Measurements from ENCODE around the gene SERPIND1. TPM values are rescaled to one million over a fixed set of nuclear protein-coding genes. Genes with fewer than 3 reads are reported as not detected.
A peak's percentile ranks its signal among the peaks of the same experiment; 100 is the strongest.

SERPIND1 gene
- total and polyA plus RNA-seq, 7 donors, result 0.03 to 0.12 (median 0.07) TPM; not detected in 4

DNA sequence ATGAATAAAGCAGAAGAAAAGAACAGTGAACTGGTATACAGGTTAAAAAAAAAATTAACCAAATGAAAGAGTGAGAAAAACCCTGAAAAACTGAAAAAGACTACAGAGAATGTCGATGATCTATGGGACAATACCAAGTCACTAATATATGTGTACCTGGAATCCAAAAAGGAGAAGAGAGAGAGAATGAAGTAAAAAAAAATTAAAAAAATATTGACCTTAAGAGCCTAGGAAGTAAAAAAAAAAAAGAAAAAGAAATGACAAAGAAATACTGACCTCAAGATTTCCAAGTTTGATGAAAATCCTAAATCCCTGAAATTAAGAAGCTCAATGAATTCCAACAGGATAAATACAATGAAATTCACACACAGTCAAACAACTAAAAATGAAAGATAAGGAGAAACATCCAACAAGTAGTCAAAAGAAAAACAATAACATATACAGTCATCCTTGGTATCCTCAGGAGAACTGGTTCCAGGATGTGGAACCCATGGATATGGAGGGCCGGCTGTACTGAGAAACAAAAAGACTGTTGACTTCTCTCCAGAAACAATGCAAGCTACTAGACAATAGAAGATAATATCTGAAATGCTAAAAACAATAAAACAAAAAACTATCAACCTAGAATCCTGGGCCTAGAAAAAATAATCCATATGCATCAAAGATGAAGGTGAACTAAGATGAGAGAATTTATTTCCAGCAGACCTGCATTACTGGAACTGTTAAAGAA is 33.5 kb upstream of the SERPIND1 start:
- Histone ChIP-seq H3K4me3 (no peak overlapping the region), H3K27ac (no peak overlapping the region), H3K4me1 (no peaks in the 10 kb centered on the region), H3K36me3 (ENCODE audit: insufficient read depth in 1 of 2, low read depth in 1 of 2) (peaks cover 3 to 53% of the 10 kb centered on the region in 2 donors), H3K27me3 (ENCODE audit: insufficient read depth in 3 of 3, low read length in 2 of 3) (no peaks in the 10 kb centered on the region), H3K9me3 (no peaks in the 10 kb centered on the region)
- intact Hi-C loops (cut with DNase I), result no loop called here
- ATAC-seq (no peak), DNase-seq (no peak)
- TF ChIP-seq, protein P1, sequence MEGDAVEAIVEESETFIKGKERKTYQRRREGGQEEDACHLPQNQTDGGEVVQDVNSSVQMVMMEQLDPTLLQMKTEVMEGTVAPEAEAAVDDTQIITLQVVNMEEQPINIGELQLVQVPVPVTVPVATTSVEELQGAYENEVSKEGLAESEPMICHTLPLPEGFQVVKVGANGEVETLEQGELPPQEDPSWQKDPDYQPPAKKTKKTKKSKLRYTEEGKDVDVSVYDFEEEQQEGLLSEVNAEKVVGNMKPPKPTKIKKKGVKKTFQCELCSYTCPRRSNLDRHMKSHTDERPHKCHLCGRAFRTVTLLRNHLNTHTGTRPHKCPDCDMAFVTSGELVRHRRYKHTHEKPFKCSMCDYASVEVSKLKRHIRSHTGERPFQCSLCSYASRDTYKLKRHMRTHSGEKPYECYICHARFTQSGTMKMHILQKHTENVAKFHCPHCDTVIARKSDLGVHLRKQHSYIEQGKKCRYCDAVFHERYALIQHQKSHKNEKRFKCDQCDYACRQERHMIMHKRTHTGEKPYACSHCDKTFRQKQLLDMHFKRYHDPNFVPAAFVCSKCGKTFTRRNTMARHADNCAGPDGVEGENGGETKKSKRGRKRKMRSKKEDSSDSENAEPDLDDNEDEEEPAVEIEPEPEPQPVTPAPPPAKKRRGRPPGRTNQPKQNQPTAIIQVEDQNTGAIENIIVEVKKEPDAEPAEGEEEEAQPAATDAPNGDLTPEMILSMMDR (IDR thresholded peaks at IDR 0.05), result no peak
- WGBS, 3 donors, result 92 to 96% (median 95%) methylated on average over 2 of the region's 2 CpGs

DNA sequence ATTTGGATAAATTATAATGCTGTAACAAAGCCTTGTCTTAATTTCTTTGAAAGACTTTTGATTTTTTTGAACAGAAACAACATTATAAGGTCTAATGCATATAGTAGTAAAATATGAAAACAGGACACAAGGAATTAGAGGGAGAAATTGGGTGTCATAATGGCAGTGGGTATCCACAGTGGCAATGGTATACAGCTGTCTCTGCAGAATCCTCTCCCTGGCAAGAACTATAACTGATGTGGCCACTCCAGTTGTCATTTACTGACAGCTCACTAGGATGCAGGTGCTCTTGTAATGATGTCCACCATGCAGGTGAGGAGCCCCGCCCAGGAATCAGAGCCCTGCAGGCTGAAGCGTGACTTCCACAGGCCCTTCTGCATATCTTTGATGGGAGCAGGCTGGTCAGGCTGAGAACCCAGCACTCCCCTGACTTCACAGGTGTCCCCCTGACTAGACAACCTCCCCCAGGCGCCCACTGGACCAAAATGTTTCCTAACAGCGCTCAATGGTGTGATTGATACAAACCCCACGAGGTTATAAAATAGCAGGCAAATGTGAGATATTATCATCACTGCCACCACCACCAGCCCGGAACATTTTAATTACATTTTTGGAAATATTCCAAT is 32.8 kb upstream of the SERPIND1 start:
- TF ChIP-seq, protein P1 (IDR thresholded peaks at IDR 0.05), result no peak
- no peaks in the 10 kb centered on the region for H3K4me1 ChIP-seq
- peaks cover 3 to 55% of the 10 kb centered on the region in 2 donors for H3K36me3 ChIP-seq (ENCODE audit: insufficient read depth in 1 of 2, low read depth in 1 of 2)
- H3K27ac ChIP-seq, result no peak overlapping the region
- WGBS, 3 donors, result 64 to 83% (median 75%) methylated on average over 6 of the region's 6 CpGs
- no peaks in the 10 kb centered on the region for H3K9me3 ChIP-seq
- no peaks in the 10 kb centered on the region for H3K27me3 ChIP-seq (ENCODE audit: insufficient read depth in 3 of 3, low read length in 2 of 3)
- intact Hi-C loops (cut with DNase I), result no loop called here
- no peak overlapping the region for H3K4me3 ChIP-seq
- DNase-seq (no peak), ATAC-seq (no peak)

DNA sequence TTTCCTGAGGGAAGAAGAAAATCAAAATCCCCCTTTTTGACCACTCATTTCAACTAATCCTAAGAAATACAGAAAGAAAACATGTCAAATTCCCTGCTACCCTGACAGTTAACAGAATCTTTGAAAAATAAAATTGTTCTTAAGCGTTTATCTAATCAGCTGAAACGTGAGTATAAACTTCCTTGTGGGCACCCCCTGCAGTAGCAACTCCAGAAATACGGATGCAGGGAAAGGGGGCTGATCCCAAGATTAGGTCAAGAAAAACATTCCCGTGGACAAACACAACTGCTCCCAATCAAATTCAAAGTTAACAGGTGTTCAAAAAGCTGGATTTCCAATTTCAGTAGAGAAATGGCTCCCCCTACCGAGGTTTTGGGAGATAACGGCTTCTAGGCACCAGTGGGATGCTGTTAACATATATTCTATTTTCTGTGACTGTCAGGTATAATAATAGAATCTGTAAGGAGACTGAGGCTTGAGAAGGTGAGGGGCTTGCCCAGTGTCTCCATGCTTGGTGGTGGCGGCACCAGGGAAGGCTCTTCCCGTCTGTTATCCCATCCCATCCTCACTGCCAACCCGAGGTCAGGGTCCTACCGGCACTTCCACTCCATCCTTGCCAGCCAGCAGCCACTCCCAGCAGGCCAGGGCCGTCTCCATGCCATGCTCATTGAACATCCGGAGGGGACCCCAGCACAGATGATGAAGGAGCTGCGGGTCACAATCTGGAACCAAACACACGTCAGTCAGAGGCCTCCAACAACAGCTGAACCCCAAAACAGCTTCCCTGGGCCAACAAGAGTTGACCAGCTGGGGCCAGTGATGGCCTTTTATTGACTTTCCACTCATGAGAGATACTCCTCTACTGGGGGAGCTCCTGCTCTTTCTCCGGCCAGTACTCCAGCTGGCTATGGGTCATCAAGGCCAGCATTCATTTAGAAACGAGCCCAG is 32.0 kb upstream of the SERPIND1 start:
- TF ChIP-seq, protein P1 (IDR thresholded peaks at IDR 0.05), result peak; percentile 66
- H3K36me3 ChIP-seq (ENCODE audit: insufficient read depth in 1 of 2, low read depth in 1 of 2), result peaks cover 3 to 62% of the 10 kb centered on the region in 2 donors
- H3K9me3 ChIP-seq, result no peaks in the 10 kb centered on the region
- WGBS, 3 donors, result 65 to 69% (median 68%) methylated on average over 16 of the region's 16 CpGs
- H3K4me1 ChIP-seq, result no peaks in the 10 kb centered on the region
- intact Hi-C loops (cut with DNase I), result no loop called here
- no peak for DNase-seq
- no peaks in the 10 kb centered on the region for H3K27me3 ChIP-seq (ENCODE audit: insufficient read depth in 3 of 3, low read length in 2 of 3)
- ATAC-seq, result peak in 1 of 4 donors; percentile 57
- H3K27ac ChIP-seq, result no peak overlapping the region
- no peak overlapping the region for H3K4me3 ChIP-seq

DNA sequence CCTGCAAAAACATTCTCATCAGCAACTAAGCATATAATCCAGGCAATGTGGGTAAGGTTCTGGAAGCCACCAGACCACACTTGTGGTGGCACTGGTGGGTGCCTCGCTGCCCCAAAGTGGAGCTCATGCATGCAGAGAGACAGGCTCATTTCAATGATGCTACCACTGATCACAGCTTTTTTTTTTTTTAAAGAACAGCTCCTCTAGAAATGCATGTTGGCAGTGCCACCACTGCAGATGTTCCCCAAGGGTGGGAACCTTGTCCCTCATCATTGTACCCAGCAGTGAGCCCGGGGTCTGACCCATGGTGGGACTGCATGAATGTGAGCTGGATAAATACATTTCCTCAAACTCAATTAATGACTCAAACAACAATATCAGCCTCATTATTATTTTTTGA is 31.1 kb upstream of the SERPIND1 start:
- no peaks in the 10 kb centered on the region for H3K27me3 ChIP-seq (ENCODE audit: insufficient read depth in 3 of 3, low read length in 2 of 3)
- no peak for ATAC-seq
- TF ChIP-seq, protein P1 (IDR thresholded peaks at IDR 0.05), result no peak
- no peak overlapping the region for H3K4me3 ChIP-seq
- 50 to 73% (median 71%) methylated on average over 2 of the region's 2 CpGs for WGBS, 3 donors
- peaks cover 3 to 70% of the 10 kb centered on the region in 2 donors for H3K36me3 ChIP-seq (ENCODE audit: insufficient read depth in 1 of 2, low read depth in 1 of 2)
- intact Hi-C loops (cut with DNase I), result no loop called here
- H3K9me3 ChIP-seq, result no peaks in the 10 kb centered on the region
- H3K27ac ChIP-seq, result no peak overlapping the region
- H3K4me1 ChIP-seq, result no peaks in the 10 kb centered on the region
- DNase-seq, result no peak
